HG03108 (cell line): ENCODE results near the gene ACSM2B.
"Not testable (repeated sequence)": the region's sequence is repeated elsewhere in the genome, so short reads cannot be mapped to it uniquely, and the experiment has no call there.

Experiments
- ATAC-seq: cut with Tn5 transposase; IDR thresholded peaks from one replicate; pipeline ENCODE4 v1.9.1; 2021; ENCODE audit warnings: moderate library complexity; ENCODE audit not compliant: unreplicated experiment

ACSM2B gene

DNA sequence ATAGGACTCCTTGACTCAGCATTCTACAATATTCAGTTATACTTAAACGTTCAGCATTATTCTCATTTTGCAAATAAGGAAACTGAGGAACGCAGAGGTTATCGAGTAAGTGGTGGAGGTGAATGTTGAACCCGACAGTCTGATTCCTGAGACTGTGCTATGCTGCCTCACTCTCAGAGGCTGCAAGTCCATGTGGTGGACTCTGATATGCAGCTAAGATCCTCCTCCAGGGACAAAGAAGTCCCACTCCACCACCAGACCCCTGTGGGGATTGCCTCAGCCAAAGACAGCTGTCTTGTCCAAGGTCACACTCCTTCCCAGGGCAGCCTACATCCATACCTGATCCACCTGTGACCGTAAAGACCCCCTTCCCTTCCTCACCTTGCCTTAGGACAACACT lies 37.5 kb downstream of the ACSM2B start:
- no peak for ATAC-seq

DNA sequence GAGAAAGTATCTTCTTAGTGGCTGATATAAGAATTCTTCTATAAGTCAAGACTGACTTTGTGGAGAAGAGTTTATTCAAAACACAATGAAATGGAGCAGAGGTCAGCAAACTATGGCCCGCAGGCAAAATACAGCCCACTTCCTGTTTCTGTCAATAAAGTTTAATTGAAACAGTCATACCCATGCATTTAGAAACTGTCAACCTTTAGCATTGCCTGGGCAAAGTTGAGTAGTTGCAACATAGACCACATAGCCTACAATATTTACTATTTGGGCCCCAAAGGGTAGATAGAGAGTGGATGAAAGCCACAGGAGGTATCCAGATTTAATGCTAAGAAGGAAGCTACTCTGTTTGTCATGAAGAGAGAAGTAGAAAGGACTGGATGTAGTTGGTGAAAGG lies 38.0 kb downstream of the ACSM2B start:
- no peak for ATAC-seq

GRCh38 chr16:20536669-20537068 lies 39.5 kb downstream of the ACSM2B start:
- not testable (repeated sequence) for ATAC-seq

DNA sequence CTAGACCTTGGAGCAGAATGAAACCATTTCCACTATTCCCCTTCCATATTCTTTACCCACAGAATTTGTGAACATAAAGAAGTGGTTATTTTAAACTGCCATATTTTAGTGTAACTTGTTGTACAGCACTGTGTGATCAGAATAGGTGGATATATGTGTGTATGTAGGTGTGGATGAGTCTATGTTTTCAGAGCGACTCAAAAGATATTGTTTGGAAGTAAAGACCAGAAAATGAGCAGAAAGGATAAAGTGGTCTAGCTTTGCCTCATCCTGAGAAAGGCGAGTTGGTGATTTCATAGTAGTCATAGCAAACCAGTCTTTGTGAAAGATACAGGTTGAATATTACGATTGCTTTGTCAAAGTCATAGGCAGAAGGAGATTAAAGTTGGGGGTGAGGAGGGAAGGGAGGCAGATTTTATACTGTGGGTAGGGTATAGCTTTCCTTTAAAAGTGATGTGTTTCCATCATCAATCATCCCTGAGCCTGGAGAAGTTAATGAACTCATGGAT lies 43.8 kb downstream of the ACSM2B start:
- ATAC-seq, result not testable (repeated sequence)

- not testable (repeated sequence) for ATAC-seq
Observed at GRCh38 chr16:20531795-20532194, 44.4 kb downstream of the ACSM2B start.

GRCh38 chr16:20520103-20520502 lies 56.1 kb downstream of the ACSM2B start:
- no peak for ATAC-seq

DNA sequence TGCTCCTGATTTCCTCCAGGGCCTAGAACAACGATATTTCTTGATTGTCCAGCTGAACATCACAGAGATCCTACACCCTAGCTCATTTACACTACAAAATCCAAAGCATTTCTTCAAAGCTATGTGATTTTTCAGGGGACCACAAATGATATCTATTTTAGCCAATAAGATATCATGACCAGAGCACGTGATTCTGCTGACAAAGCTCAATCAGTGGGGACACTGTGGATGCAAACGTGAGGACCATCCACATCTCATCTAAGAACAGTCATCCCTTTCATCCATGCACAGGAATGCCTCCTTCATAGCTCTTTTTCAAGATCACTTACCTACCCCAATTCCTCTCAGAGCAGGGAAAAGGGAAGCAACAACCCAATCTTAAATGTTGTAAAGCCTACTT lies 56.9 kb downstream of the ACSM2B start:
- no peak for ATAC-seq

GRCh38 chr16:20517149-20517548 lies 59.0 kb downstream of the ACSM2B start:
- ATAC-seq, result no peak

DNA sequence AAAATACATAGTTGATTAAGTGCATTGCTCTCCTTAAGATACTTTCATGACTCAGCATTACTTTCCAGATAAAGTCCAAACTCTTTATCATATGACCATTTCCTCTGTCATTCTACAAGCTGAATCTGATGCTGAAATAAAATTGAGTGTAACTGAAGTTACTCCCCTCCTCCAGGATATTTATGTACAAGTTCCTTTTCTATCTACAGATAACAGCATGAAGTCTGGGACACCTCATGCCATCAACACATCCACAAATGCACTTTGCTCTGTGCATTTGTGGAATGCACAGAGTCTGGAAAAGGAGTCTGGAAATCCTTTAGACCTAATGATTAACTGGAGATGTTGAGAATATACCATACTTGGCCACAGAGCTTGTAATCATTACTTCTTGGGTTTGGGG lies 60.5 kb downstream of the ACSM2B start:
- no peak for ATAC-seq

GRCh38 chr16:20510323-20510722 lies 65.8 kb downstream of the ACSM2B start:
- no peak for ATAC-seq

- ATAC-seq, result no peak
Observed at GRCh38 chr16:20507280-20507679, 68.9 kb downstream of the ACSM2B start.

DNA sequence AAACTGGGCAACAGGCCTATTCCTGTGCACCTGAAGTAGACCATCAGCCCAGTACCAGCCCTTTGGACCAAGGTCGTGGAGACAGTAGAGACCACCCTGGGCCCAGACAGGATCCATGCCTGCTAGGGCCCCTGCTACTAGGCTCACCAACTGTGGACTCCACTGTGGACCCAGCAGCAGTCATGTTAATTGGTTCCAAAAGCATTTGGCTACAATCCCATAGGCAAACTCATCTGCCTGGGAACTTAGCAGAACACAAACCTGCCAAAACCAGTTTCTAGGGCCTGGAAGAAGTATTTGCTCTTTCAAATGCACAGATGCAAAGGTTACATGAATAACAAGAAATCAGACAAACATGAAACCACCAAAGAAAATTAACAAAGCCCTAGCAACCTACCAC lies 71.7 kb downstream of the ACSM2B start:
- no peak for ATAC-seq

GRCh38 chr16:20491448-20491847 lies 84.7 kb downstream of the ACSM2B start:
- not testable (repeated sequence) for ATAC-seq

DNA sequence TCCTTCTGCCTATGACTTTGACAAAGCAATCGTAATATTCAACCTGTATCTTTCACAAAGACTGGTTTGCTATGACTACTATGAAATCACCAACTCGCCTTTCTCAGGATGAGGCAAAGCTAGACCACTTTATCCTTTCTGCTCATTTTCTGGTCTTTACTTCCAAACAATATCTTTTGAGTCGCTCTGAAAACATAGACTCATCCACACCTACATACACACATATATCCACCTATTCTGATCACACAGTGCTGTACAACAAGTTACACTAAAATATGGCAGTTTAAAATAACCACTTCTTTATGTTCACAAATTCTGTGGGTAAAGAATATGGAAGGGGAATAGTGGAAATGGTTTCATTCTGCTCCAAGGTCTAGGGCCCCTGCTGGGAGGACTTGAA lies 85.2 kb downstream of the ACSM2B start:
- not testable (repeated sequence) for ATAC-seq
